Hepatocyte (in vitro differentiated cells): ENCODE measurements around the gene WDR90.

Experiments used
- EZH2 ChIP-seq: fragments of 200-600 bp; sonication (generic); IDR thresholded peaks from 2 replicates; pipeline ENCODE4 v1.6.1; 2016; ENCODE audit warnings: antibody characterized with exemption, mild to moderate bottlenecking, borderline replicate concordance
- TF ChIP-seq, protein P1 (sequence below): fragments of 200-600 bp; sonication (generic); IDR thresholded peaks from 2 replicates; pipeline ENCODE4 v1.5.1; 2016; ENCODE audit warnings: antibody characterized with exemption, mild to moderate bottlenecking; ENCODE audit not compliant: poor library complexity

DNA sequence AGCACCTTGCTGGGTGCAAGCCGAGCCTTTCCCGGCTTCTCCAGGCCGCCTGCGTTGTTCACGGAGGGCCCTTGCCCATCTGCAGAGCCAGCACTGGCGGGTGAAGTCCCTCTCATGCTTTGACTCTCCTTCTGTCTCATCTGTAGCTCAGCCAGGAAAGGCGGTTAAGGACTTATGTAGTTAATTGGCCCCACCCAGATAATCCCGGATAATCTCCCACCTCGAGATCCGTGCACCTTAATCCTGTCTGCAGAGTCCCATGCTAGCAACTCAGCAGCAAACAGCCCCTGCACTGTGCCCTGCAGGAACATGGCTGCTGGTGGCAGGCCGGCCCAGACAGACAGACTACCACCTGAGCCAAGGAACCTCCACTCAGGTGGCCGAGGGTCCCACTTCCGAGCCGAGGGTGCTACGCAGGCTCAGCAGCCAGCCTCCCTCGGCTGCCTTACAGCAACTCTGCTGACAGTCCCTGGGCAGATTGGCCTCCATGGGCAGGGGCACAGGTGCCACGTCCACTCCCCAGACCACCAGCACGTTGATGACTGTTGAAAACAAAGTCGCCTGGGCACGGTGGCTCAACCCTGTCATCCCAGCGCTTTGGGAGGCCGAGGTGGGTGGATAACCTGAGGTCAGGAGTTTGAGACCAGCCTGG is 42.4 kb upstream of the WDR90 start:
- TF ChIP-seq, protein P1, sequence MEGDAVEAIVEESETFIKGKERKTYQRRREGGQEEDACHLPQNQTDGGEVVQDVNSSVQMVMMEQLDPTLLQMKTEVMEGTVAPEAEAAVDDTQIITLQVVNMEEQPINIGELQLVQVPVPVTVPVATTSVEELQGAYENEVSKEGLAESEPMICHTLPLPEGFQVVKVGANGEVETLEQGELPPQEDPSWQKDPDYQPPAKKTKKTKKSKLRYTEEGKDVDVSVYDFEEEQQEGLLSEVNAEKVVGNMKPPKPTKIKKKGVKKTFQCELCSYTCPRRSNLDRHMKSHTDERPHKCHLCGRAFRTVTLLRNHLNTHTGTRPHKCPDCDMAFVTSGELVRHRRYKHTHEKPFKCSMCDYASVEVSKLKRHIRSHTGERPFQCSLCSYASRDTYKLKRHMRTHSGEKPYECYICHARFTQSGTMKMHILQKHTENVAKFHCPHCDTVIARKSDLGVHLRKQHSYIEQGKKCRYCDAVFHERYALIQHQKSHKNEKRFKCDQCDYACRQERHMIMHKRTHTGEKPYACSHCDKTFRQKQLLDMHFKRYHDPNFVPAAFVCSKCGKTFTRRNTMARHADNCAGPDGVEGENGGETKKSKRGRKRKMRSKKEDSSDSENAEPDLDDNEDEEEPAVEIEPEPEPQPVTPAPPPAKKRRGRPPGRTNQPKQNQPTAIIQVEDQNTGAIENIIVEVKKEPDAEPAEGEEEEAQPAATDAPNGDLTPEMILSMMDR, result no peak
- TF ChIP-seq EZH2, result no peak
